Mesendoderm (in vitro differentiated cells): ENCODE data around the gene AFDN.
A peak's percentile ranks its signal among the peaks of the same experiment; 100 is the strongest.

Experiments used
- DNase-seq: peaks from one replicate; pipeline ENCODE4 v3.0.0; 2013
- H2AK5ac ChIP-seq: 2 replicates; pipeline ENCODE4 v1.6.1; 2013; ENCODE audit warnings: low read length, inconsistent platforms
- H2BK120ac ChIP-seq: 2 replicates; pipeline ENCODE4 v1.6.1; 2013; ENCODE audit warnings: low read depth, mild to moderate bottlenecking, low read length, moderate library complexity, mixed read lengths
- H2BK15ac ChIP-seq: replicated peaks from 2 replicates; pipeline ENCODE4 v1.6.1; 2013; ENCODE audit warnings: low read depth, mild to moderate bottlenecking, moderate library complexity
- H2BK5ac ChIP-seq: 2 replicates; pipeline ENCODE4 v1.6.1; 2013; ENCODE audit warnings: low read length, inconsistent platforms
- H3K18ac ChIP-seq: 2 replicates; pipeline ENCODE4 v1.6.1; 2013; ENCODE audit warnings: mild to moderate bottlenecking, low read length, mixed read lengths
- H3K23ac ChIP-seq: one replicate; pipeline ENCODE4 v1.6.1; 2013; ENCODE audit warnings: low read length
- H3K27ac ChIP-seq: 2 replicates; pipeline ENCODE4 v1.5.1; 2013; ENCODE audit warnings: low read depth, mild to moderate bottlenecking, inconsistent platforms, low read length, moderate library complexity
- H3K27me3 ChIP-seq: 2 replicates; pipeline ENCODE4 v1.6.1; 2013; ENCODE audit warnings: low read length, control low read depth, mild to moderate bottlenecking, inconsistent platforms; ENCODE audit not compliant: insufficient read depth, poor library complexity
- H3K36me3 ChIP-seq: 2 replicates; pipeline ENCODE4 v1.6.1; 2013; ENCODE audit warnings: low read length, inconsistent platforms; ENCODE audit not compliant: control insufficient read depth, insufficient read depth
- H3K4ac ChIP-seq: one replicate; pipeline ENCODE4 v1.6.1; 2013; ENCODE audit warnings: low read depth, mild to moderate bottlenecking, low read length, moderate library complexity
- H3K4me1 ChIP-seq: 2 replicates; pipeline ENCODE4 v1.6.1; 2013; ENCODE audit warnings: low read depth, low read length, inconsistent platforms; ENCODE audit not compliant: control insufficient read depth
- H3K4me2 ChIP-seq: 2 replicates; pipeline ENCODE4 v1.6.1; 2013; ENCODE audit warnings: low read length
- H3K4me3 ChIP-seq: 2 replicates; pipeline ENCODE4 v1.5.1; 2013; ENCODE audit warnings: mild to moderate bottlenecking, low read length
- H3K56ac ChIP-seq: one replicate; pipeline ENCODE4 v1.6.1; 2013; ENCODE audit warnings: low read length
- H3K79me1 ChIP-seq: 2 replicates; pipeline ENCODE4 v1.6.1; 2013; ENCODE audit warnings: low read length, inconsistent platforms
- H3K79me2 ChIP-seq: 2 replicates; pipeline ENCODE4 v1.6.1; 2013; ENCODE audit warnings: mild to moderate bottlenecking, low read length; ENCODE audit not compliant: control insufficient read depth, insufficient read depth
- H3K9ac ChIP-seq: 2 replicates; pipeline ENCODE4 v1.6.1; 2013; ENCODE audit warnings: low read length, inconsistent platforms
- H4K5ac ChIP-seq: one replicate; pipeline ENCODE4 v1.6.1; 2013; ENCODE audit warnings: low read length
- H4K8ac ChIP-seq: one replicate; pipeline ENCODE4 v1.6.1; 2013; ENCODE audit warnings: low read depth, mild to moderate bottlenecking, control low read depth, low read length, moderate library complexity
- WGBS: extraction: QIAGEN DNeasy Blood & Tissue Kit; methylation state at CpG from one replicate; pipeline ENCODE4 v1.1.7; 2013; ENCODE audit warnings: low lambda C conversion rate, missing lambda C conversion rate; ENCODE audit not compliant: insufficient coverage; ENCODE audit errors: extremely low coverage; 5-methylcytosine and 5-hydroxymethylcytosine counted together

AFDN gene

GRCh38 chr6:167843023-167843422 lies 16.3 kb downstream of the AFDN start:
- no peak overlapping the region for H3K27ac ChIP-seq

DNA sequence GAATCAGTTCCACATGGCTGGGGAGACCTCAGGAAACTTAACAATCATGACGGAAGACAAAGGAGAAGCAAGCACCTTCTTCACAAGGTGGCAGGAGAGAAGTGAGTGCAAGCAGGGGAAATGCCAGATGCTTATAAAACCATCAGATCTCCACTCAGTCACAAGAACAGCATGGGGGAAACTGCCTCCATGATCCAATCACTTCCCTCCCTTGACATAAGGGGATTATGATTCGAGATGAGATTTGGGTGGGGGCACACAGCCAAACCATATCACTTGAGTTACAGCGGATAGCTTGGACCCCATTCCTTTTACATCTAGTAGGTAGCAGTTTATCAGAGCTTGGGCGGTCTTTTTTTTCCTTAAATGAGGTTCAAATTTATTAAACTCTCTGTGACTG lies 19.1 kb downstream of the AFDN start:
- peaks cover 13% of the 10 kb centered on the region for H3K4me1 ChIP-seq

More at GRCh38 chr6:167843023-167843422, 16.3 kb downstream of the AFDN start:
- no peak overlapping the region for H3K56ac ChIP-seq
- no peak for DNase-seq
- no peak overlapping the region for H3K4me3 ChIP-seq
- H3K4me2 ChIP-seq = no peak overlapping the region
- no CpG with 5 or more reads among the region's 1 CpG for WGBS
- H2BK15ac ChIP-seq = no peak overlapping the region
- H3K23ac ChIP-seq = no peak overlapping the region
- no peak overlapping the region for H2BK120ac ChIP-seq
- peaks cover 12% of the 10 kb centered on the region for H3K79me1 ChIP-seq
- H3K36me3 ChIP-seq = no peaks in the 10 kb centered on the region
- no peak overlapping the region for H2AK5ac ChIP-seq
- H3K79me2 ChIP-seq = peaks cover 82% of the 10 kb centered on the region
- no peak overlapping the region for H2BK5ac ChIP-seq
- H3K4ac ChIP-seq = no peak overlapping the region
- no peak overlapping the region for H4K5ac ChIP-seq
- no peak overlapping the region for H3K18ac ChIP-seq
- H3K4me1 ChIP-seq = peaks cover 25% of the 10 kb centered on the region
- H4K8ac ChIP-seq = no peak overlapping the region
- H3K9ac ChIP-seq = no peak overlapping the region
- H3K27me3 ChIP-seq = no peaks in the 10 kb centered on the region

DNA sequence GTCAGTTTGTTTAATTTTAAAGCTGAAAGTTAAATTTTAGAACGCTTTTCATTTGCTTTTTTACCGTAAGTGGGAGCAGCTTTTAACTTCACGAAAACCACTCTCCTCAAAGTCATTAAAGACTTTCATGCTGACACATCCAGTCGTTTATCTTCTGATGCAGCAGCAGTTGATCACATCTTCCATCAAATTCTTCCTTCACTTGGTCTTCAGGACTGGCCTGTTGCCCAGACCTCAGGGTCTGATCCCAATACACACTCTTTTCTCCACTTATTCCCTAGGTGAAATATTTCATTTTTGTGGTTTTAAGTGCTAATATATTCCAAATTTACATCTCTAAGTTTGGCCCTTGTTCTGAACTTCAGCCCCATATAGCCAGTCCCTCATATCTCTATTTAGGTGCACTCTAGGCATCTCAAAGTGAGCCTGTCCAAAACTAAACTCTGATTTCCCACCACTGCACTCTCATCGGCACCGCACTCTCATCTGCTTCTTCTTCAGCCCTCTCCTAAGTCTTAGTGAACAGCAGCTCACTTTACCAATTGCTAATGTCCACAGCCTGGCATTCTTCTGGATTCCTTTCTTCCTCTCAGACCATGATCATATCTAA lies 20.4 kb downstream of the AFDN start:
- Histone ChIP-seq H3K27me3 (no peaks in the 10 kb centered on the region), H2BK15ac (no peak overlapping the region), H4K5ac (no peak overlapping the region), H3K9ac (no peak overlapping the region), H2BK5ac (no peak overlapping the region), H3K18ac (no peak overlapping the region), H4K8ac (no peak overlapping the region), H3K36me3 (no peaks in the 10 kb centered on the region), H2AK5ac (no peak overlapping the region), H3K79me1 (peaks cover 4% of the 10 kb centered on the region), H3K4me1 (peaks cover 10% of the 10 kb centered on the region), H3K4me3 (no peak overlapping the region), H3K23ac (no peak overlapping the region), H3K4me2 (no peak overlapping the region), H2BK120ac (no peak overlapping the region), H3K56ac (no peak overlapping the region), H3K79me2 (peaks cover 65% of the 10 kb centered on the region), H3K27ac (no peak overlapping the region), H3K4ac (no peak overlapping the region)
- no CpG with 5 or more reads among the region's 6 CpGs for WGBS
- DNase-seq = no peak

More for the DNA sequence above, 19.1 kb downstream of the AFDN start:
- no peak overlapping the region for H3K4me3 ChIP-seq
- no peak overlapping the region for H2BK15ac ChIP-seq
- H3K36me3 ChIP-seq = no peaks in the 10 kb centered on the region
- H3K4ac ChIP-seq = no peak overlapping the region
- H3K79me1 ChIP-seq = peaks cover 7% of the 10 kb centered on the region
- peaks cover 66% of the 10 kb centered on the region for H3K79me2 ChIP-seq
- WGBS = no CpG with 5 or more reads among the region's 4 CpGs
- no peak overlapping the region for H3K4me2 ChIP-seq
- H3K56ac ChIP-seq = no peak overlapping the region
- peak; percentile 86 for DNase-seq
- no peak overlapping the region for H3K23ac ChIP-seq
- no peak overlapping the region for H2BK120ac ChIP-seq
- no peak overlapping the region for H4K8ac ChIP-seq
- no peak overlapping the region for H3K9ac ChIP-seq
- no peaks in the 10 kb centered on the region for H3K27me3 ChIP-seq
- H2BK5ac ChIP-seq = no peak overlapping the region
- no peak overlapping the region for H4K5ac ChIP-seq
- no peak overlapping the region for H3K27ac ChIP-seq
- H3K18ac ChIP-seq = no peak overlapping the region
- H2AK5ac ChIP-seq = no peak overlapping the region

GRCh38 chr6:167847936-167848335 lies 21.2 kb downstream of the AFDN start:
- no peaks in the 10 kb centered on the region for H3K27me3 ChIP-seq
- WGBS = no CpG with 5 or more reads among the region's 1 CpG

DNA sequence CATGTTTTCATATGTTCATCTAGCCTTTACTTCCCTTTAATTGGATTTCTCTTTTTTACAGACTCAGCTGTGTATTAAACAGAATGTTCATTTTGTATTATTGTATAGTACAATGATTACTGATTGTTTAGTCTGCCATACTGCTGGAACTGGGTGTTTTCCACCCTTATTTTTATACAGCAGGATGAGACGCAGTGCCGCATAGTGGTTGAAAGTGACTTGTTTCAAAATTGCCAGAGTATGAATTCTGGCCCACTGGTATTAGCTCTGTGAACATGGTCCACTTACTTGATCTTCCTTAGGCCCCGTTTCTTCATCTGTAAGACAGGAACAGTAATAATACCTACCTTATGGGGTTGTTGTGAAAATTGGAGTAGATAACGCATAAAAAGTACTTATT lies 22.1 kb downstream of the AFDN start:
- Histone ChIP-seq H4K5ac (no peak overlapping the region), H3K4me3 (no peak overlapping the region), H3K18ac (peak overlapping the region; percentile 68), H2BK5ac (no peak overlapping the region), H3K56ac (no peak overlapping the region), H3K27me3 (no peaks in the 10 kb centered on the region), H3K4me2 (no peak overlapping the region), H4K8ac (no peak overlapping the region), H3K4me1 (peaks cover 10% of the 10 kb centered on the region), H3K4ac (no peak overlapping the region), H2BK120ac (no peak overlapping the region), H3K36me3 (no peaks in the 10 kb centered on the region), H3K79me1 (peaks cover 2% of the 10 kb centered on the region), H3K79me2 (peaks cover 65% of the 10 kb centered on the region), H3K27ac (no peak overlapping the region), H3K9ac (no peak overlapping the region), H2BK15ac (no peak overlapping the region), H3K23ac (no peak overlapping the region), H2AK5ac (no peak overlapping the region)
- DNase-seq = no peak
- WGBS = no CpG with 5 or more reads among the region's 4 CpGs

More at GRCh38 chr6:167847936-167848335, 21.2 kb downstream of the AFDN start:
- Histone ChIP-seq H3K79me2 (peaks cover 65% of the 10 kb centered on the region), H3K56ac (no peak overlapping the region), H2BK120ac (no peak overlapping the region), H2AK5ac (no peak overlapping the region), H4K5ac (no peak overlapping the region), H3K18ac (peak overlapping the region; percentile 11), H3K4me1 (peaks cover 10% of the 10 kb centered on the region), H3K9ac (no peak overlapping the region), H3K4ac (no peak overlapping the region), H2BK15ac (no peak overlapping the region), H3K79me1 (peaks cover 4% of the 10 kb centered on the region), H3K27ac (peak overlapping the region; percentile 17), H3K4me3 (no peak overlapping the region), H2BK5ac (no peak overlapping the region), H4K8ac (no peak overlapping the region), H3K36me3 (no peaks in the 10 kb centered on the region), H3K23ac (no peak overlapping the region), H3K4me2 (no peak overlapping the region)
- peak; percentile 65 for DNase-seq
